Prostate gland (tissue), 2 donors: Measurements from ENCODE around the gene TMEM123.

Source experiments
- POLR2A ChIP-seq: fragments of 450-650 bp; IDR thresholded peaks from one replicate; pipeline ENCODE4 v1.6.1; 2016; ENCODE audit warnings: antibody characterized with exemption, mild to moderate bottlenecking
- POLR2AphosphoS5 ChIP-seq: sonication (generic); formaldehyde crosslinking; IDR thresholded peaks from one replicate; pipeline ENCODE4 v1.6.1; 2017; ENCODE audit warnings: antibody characterized with exemption
- TF ChIP-seq, protein P1 (sequence below), 4 experiments: fragments of 200-600 bp in 2 of 4; fragments of 450-650 bp in 2 of 4; sonication (generic) in 2 of 4; IDR thresholded peaks; 1 replicate in 3 of 4; 2 replicates in 1 of 4; pipeline ENCODE4 v1.5.1; 2016 to 2019; ENCODE audit warnings: antibody characterized with exemption in 4 of 4, mild to moderate bottlenecking in 2 of 4, moderate library complexity in 2 of 4

DNA sequence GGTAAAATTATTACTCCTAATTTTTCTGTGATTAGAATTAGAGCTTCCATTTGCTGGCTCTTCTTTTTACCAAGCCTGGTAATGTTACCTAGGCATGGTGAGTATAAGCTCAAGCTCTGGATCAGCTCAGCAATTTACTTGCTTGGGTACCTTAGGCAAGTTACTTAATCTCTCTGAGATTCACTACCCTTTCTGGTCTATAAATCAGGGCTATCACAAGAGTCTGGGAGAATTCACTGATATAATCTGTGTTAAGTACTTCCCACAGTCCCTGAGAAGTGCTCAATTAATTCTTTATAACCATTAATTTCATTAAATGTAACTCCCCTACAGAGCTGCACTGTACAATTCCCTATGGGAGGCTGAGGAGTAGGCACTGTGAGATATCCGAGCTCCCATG is 44.2 kb downstream of the TMEM123 start:
- TF ChIP-seq, protein P1, sequence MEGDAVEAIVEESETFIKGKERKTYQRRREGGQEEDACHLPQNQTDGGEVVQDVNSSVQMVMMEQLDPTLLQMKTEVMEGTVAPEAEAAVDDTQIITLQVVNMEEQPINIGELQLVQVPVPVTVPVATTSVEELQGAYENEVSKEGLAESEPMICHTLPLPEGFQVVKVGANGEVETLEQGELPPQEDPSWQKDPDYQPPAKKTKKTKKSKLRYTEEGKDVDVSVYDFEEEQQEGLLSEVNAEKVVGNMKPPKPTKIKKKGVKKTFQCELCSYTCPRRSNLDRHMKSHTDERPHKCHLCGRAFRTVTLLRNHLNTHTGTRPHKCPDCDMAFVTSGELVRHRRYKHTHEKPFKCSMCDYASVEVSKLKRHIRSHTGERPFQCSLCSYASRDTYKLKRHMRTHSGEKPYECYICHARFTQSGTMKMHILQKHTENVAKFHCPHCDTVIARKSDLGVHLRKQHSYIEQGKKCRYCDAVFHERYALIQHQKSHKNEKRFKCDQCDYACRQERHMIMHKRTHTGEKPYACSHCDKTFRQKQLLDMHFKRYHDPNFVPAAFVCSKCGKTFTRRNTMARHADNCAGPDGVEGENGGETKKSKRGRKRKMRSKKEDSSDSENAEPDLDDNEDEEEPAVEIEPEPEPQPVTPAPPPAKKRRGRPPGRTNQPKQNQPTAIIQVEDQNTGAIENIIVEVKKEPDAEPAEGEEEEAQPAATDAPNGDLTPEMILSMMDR (IDR thresholded peaks at IDR 0.05): no peak
- TF ChIP-seq POLR2AphosphoS5: no peak
- no peak for TF ChIP-seq POLR2A
